Measurements from ENCODE around the gene HS2ST1.
"Not testable (repeated sequence)": the region's sequence is repeated elsewhere in the genome, so short reads cannot be mapped to it uniquely, and the experiment has no call there.

Gene HS2ST1

DNA sequence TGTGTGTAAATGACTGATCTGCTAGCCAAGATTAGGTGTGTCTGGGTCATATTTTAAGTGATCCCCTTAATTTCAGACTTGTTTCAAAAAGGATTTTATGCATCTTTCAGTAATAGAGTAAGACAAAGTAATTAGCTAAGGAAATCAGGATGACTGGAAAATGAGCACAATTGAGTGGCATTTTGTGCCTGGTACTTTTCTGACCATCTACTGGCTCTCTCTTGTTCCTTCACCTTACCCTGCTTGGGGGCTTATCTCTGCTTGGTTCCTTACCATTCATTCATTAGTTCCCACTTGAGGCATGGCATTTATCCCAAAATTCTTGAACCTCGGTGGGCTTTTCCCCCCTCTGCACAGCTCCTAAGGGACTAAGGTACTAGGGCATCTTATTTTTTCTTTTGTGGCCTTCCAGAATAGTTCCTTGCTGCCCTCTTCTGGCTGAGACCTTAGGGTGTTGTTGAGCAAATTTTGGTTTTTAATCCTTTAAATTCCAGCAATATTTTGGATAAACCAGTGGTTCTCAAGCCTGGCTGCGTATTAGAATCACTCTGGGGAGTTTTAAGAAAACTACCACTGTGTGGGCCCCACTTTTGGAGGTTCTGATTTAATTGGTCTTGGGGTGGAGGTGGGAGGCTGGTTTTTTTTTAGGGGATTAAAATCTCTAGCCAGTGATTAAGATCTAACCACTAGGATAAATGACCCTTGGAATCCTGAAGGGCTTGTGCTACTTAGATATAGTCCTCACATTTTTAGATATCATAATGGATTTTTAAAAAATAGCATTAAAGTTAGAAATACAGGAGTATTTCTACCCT lies 50.8 kb downstream of the HS2ST1 start:
- peak in 1 of 10 donors; percentile 23 for DNase-seq
- intact Hi-C loops (cut with DNase I), result loop anchor here (1.0 kb wide), 1 partner anchor 132 kb away; no protein-coding TSS in a partner anchor

- intact Hi-C loops (cut with DNase I), result loop anchor here (1.0 kb wide), 1 partner anchor 133 kb away; no protein-coding TSS in a partner anchor
- no peak for DNase-seq
Measured at GRCh38 chr1:86965827-86966182, 51.4 kb downstream of the HS2ST1 start.

- intact Hi-C loops (cut with DNase I), result no loop called here
- no peak for DNase-seq
Measured at GRCh38 chr1:86970938-86971337, 56.5 kb downstream of the HS2ST1 start.

DNA sequence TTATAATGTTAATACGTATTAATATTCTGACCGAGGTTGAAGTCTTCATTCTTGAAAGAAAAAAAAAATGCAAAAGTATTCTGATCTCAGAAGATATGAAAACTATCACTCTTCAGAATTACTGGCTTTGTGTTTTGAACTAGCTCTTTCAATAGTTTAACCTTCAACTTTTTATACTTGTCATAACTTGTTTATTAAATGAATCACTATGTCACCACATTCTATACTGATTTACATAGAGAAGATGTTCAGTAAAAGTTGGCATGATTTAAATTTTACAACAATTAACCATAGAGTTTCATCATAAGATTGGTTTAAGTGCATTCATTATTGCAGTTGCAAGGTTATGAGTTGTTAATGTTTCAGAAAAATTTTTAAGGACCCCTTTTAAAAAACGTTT lies 57.3 kb downstream of the HS2ST1 start:
- DNase-seq, result no peak
- intact Hi-C loops (cut with DNase I), result no loop called here

GRCh38 chr1:86972262-86972661 lies 57.8 kb downstream of the HS2ST1 start:
- intact Hi-C loops (cut with DNase I), result no loop called here
- no peak for DNase-seq

GRCh38 chr1:86975993-86976550 lies 61.6 kb downstream of the HS2ST1 start:
- intact Hi-C loops (cut with DNase I), result no loop called here
- DNase-seq, result no peak

GRCh38 chr1:86976664-86977063 lies 62.2 kb downstream of the HS2ST1 start:
- intact Hi-C loops (cut with DNase I), result no loop called here
- no peak for DNase-seq

DNA sequence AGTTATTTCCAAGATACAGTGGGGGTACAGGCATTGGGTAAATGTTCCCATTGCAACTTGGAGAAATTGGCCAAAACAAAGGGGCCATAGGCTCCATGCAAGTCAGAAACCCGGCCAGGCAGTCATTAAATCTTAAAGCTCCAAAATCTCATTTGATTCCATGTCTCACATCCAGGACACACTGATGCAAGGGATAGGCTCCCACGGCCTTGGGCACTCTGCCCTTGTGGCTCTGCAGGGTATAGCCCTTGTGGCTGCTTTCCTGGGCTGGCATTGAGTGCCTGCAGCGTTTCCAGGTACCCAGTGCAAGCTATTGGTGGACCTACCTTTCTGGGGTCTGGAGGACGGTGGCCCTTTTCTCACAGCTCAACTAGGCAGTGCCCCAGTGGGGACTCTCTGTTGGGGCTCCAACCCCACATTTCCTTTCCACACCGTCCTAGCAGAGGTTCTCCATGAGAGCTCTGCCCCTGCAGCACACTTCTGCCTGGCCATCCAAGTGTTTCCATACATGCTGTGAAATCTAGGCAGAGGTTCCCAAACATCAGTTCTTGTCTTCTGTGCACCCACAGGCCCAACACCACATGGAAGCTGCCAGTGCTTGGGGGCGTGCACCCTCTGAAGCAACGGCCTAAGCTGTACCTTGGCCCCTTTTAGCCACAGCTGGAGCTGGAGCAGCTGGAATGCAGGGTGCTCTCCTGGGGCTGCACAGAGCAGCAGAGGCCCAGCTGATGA lies 67.2 kb downstream of the HS2ST1 start:
- intact Hi-C loops (cut with DNase I), result no loop called here

DNA sequence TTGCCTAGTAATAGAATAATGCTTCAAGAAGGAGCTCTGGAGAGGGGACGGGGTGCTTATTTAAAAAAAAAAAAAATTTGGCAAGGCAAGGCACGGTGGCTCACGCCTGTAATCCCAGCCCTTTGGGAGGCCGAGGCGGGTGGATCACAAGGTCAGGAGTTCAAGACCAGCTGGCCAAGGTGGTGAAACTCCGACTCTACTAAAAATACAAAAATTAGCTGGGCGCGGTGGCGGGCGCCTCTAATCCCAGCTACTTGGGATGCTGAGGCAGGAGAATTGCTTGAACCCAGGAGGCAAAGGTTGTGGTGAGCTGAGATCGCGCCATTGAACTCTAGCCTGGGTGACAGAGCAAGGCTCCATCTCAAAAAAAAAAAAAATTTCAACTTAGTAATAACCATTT lies 69.2 kb downstream of the HS2ST1 start:
- intact Hi-C loops (cut with DNase I); DNase-seq: not testable (repeated sequence)

More for the DNA sequence above, 67.2 kb downstream of the HS2ST1 start:
- peak in 1 of 10 donors; percentile 73 for DNase-seq

DNA sequence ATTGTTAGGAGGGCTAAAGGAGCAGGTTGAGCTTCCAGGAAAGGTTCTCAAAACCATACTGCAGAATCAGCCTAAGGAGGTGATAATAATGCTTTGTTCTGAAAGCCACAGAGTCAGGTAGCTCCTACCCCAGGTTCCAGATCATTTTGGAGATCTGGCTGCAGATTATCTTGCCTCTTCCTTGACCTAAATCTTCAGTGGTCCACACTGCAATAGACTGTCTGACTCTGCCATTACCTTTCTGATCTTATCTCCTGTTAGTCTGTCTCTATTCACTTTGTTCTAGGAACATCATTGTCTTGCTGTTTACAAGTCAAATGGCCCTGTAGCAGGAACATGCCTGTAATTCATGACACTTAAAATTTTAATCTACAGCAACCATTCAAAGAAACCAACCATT lies 73.0 kb downstream of the HS2ST1 start:
- no peak for DNase-seq
- intact Hi-C loops (cut with DNase I), result no loop called here

- intact Hi-C loops (cut with DNase I), result no loop called here
- DNase-seq, result no peak
Measured at GRCh38 chr1:86988835-86989234, 74.4 kb downstream of the HS2ST1 start.

DNA sequence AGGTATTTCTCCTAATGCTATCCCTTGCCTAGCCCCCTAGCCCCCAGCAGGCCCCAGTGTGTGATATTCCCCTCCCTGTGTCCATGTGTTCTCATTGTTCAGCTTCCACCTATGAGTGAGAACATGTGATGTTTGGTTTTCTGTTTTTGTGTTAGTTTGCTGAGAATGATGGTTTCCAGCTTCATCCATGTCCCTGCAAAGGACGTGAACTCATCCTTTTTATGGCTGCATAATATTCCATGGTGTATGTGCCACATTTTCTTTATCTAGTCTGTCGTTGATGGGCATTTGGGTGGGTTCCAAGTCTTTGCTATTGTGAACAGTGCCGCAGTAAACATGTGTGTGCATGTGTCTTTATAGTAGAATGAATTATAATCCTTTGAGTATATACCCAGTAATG lies 75.3 kb downstream of the HS2ST1 start:
- DNase-seq; intact Hi-C loops (cut with DNase I): not testable (repeated sequence)

- intact Hi-C loops (cut with DNase I), result no loop called here
- no peak for DNase-seq
Measured at GRCh38 chr1:86990826-86991225, 76.4 kb downstream of the HS2ST1 start.

DNA sequence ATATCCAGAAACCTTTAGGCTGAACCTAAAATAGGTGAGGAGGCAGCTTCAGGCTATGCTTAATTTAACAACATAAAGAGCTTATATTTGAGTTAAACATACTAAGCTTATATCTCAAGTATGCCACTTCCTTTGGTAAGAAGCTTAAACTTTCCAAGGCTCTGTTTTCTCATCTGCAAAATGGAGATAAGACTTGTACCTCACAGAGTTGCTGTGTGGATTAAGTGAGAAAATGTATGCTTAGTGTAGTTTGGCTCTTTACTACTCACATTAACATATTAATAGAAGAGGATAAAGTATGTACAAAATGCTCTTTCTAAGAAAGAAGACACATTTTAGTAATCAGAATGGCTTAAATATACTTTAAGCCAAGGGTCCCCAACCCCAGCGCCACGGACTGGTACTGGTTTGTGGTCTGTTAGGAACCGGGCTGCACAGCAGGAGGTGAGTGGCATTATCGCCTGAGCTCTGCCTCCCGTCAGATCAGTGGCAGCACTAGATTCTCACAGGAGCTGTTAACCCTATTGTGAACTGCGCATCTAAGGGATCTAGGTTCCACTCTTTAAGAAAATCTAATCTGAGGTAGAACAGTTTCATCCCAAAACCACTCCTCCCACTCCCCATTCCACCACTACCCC lies 77.2 kb downstream of the HS2ST1 start:
- intact Hi-C loops (cut with DNase I), result no loop called here
- no peak for DNase-seq

- no peak for DNase-seq
- intact Hi-C loops (cut with DNase I), result no loop called here
Measured at GRCh38 chr1:86992861-86993260, 78.4 kb downstream of the HS2ST1 start.

DNA sequence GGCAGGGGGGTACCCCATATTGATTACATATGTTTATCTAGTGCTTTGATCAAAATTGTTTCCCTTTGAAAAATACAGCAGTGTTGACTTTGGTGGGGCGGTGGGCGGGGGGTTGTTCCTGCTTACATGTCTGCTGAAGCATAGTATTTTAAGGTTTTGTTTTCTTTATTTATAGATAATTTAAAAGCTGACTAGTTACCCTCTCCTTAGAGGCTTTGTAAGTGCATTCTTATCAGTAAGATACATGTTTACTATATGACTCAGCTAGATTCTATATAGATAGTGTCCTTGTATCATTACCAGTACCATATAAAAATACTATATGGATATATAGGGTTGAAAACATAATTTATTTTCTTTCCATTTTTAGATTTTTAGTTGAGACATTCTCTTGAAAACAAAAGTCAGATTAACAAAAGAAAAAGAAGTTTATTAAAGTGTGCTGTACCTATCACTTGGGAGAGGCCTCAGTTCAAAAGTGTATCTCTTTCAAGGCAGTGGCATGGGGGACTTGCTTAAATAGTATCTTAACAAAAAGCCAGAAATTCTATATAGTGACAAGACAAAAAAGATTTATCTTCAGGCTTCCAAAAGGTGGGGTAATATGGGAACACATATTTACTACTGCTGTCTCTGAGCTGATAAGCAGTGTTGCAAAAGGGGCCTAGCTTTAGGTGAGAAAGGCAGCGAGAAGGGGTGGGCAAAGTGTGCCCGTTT lies 79.0 kb downstream of the HS2ST1 start:
- no peak for DNase-seq

DNA sequence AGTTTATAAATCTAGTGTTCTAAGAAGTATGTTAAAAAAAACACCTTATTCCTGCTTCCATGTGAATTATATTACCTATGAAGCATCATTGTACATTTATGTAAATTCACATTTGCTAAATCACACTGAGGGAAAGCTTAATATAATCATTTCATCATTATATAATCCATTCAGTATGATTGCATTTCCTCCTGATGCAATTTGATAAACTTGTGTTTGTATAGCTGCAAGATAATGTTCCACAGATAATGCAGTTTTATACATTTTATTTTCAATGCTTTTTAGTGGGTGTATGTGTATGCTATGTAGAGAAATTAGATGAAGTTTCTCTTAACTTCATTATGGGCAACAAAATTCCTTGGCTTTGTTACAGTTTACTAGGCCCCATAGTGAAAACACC lies 79.6 kb downstream of the HS2ST1 start:
- intact Hi-C loops (cut with DNase I), result no loop called here
- no peak for DNase-seq

More for the DNA sequence above, 79.0 kb downstream of the HS2ST1 start:
- intact Hi-C loops (cut with DNase I), result no loop called here

DNA sequence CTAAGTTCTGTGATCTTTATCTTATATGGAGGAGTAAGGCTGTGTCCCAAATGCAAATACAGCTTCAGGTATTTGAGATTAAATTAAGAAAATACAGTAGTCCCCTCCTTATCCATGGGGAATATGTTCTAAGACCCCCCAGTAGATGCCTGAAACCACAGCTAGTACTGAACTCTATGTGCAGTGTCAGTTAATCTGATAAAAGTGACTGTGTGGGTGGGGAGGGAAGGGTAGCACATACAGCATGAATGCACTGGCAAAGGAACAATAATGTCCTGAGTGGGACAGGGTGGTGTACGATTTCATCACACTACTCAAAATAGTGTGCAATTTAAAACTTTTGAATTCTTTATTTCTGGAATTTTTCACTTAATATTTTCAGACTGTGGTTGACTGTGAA lies 83.1 kb downstream of the HS2ST1 start:
- DNase-seq, result no peak
- intact Hi-C loops (cut with DNase I), result no loop called here

DNA sequence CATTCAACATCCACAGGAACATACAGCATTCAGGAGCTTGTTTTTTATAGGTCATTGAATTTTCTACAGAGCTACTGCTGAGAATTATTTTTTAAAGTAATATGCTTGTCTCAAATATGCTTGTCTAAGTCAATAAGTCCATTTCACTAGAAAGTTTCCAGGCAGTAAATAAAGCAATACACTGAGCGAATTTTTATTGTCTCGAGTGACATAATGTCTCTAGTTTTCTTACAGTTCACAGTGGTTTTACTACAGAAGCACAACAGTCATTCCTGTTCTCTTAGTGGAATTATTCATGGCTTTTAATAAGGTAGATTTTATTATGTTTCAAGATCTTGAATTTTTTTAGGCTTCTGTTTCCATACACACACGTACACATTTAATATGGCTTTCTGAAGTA lies 83.8 kb downstream of the HS2ST1 start:
- intact Hi-C loops (cut with DNase I), result no loop called here
- no peak for DNase-seq

DNA sequence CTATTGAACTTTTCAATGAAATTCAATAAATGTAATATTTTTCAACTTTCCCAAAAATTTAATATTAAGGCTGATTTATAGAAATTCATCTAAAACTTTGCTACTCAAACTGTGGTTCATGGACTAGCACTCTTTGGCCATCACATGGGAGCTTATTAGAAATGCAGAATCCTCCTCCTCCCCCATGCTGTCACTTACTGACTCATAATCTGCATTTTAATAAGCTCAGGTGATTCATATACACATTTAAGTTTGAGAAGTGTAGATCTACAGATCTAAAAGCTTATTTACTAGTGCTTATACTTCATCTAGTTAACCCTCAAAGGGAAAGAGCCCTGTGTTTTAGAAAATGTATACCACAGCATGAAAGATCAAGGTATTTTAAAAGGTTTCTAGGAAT lies 84.3 kb downstream of the HS2ST1 start:
- DNase-seq, result no peak
- intact Hi-C loops (cut with DNase I), result no loop called here
